RPMI8226 (cell line): ENCODE measurements around the gene HNRNPDL.
"Not testable (repeated sequence)": the region's sequence is repeated elsewhere in the genome, so short reads cannot be mapped to it uniquely, and the experiment has no call there.

Experiments
- DNase-seq: peaks from one replicate; pipeline ENCODE4 v3.0.0-alpha.2; 2015

Gene HNRNPDL

DNA sequence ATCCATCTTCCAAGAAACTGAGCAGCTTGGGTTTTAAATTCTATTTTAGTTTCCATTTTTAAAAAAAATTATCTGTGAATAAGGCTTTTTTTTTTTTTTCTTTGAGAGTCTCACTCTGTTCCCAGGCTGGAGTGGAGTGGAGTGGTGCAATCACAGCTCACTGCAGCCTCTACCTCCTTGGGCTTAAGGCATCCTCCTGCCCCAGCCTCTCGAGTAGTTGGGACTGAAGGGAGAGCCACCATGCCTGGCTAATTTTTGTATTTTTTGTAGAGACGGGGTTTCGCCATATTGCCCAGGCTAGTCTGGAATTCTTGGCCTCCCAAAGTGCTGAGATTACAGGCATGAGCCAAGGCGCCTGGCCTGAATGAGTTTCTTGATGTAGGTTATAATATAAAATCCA, 1.6 kb upstream of the HNRNPDL start:
- no peak for DNase-seq

DNA sequence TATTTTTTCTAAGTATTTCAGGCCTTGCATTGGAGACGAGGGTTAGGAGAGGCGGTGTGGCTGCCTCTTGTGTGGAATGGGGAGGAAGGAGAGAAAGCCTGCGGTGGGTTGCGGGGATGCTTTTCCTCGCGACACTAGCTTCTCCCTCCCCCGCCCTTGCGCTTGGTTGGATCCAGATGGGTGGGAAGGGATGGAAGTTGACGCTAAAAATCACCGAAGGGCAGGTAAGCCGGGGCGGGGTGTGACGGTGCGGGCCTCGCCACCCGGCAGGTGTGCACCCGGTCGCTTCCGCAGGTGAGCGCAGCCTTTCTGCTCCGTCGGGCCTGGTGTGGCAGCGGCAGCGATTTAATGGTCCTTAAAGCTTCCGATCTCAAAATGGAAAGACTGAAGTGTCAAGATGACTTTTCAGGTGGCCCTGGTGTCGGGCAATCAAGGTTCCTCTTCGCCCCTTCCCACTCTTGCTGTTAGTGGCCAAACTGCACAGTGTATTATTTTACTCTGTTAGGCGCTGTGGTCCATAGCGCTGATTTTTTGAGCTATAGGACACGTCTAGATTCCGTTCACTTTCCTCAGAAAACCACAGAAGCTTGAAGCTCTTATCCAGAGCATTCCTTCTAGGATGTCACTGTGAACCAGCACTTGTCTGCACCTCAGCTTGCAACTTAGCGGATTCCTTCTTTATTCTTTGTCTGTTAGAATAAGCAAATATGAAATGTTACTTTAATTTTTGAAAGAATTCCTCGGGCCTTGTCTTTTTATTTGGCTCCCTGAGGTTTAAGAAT, 893 bp upstream of the HNRNPDL start:
- peak; percentile 59 for DNase-seq

- no peak for DNase-seq
Observed at GRCh38 chr4:82429728-82430192, 502 bp downstream of the HNRNPDL start.

DNA sequence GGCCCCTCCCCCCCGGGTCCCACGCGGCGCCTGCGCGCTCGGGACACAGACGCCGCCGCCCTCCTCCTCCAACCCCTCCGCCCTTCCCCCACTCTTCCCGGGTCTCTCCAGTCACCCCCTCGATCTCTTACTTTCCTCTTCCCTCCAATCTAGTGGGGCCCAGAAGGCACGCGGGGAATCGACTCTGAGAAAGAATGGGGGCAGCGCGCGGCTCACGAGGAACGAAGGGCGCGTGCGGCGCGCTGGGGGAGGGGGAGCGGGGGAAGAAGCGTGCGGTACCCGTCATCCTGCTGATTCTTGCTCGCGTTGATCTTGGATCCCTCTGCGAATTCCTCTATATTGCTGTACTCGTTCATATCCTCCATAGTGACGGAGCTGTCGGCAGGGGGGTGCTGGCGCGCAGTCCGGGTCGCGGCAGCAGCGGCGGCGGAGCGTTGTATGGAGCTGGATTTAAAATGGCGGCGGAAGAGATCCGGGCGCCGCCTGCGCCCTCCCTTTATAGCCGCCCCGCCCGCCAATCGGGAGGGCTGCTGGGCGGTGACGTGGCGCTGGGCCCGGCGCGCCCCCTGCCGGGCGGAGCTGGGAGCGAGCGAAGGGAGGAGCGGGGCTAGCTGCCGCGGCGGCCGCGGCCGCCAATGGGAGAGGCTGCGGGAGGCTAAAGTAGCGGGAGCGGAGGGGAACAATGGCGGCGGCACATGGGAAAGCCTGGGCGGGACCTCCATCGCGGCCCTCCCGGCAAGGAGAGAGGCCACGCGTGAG, 1.1 kb downstream of the HNRNPDL start:
- peak; percentile 91 for DNase-seq

DNA sequence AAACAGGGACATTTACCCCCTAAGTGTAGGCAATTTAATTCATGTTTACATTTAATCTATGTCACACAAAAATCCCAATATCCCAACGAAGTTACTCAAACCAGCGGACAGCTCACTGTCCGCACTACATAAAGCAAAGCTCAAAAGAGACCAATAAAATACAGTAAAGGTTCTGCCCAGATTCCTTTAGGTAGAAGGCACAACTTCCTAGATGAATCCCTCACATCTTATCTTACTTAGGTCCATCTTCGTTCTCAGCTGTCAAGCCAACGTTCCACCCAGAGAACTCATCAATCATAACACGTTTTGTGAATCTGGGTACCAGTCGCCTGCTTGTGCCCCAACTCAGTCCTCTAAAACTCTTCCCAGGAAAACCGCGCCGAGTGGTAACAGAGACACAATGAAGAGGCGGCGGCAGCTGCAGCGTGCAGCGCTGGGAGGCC, 1.7 kb downstream of the HNRNPDL start:
- DNase-seq, result no peak

DNA sequence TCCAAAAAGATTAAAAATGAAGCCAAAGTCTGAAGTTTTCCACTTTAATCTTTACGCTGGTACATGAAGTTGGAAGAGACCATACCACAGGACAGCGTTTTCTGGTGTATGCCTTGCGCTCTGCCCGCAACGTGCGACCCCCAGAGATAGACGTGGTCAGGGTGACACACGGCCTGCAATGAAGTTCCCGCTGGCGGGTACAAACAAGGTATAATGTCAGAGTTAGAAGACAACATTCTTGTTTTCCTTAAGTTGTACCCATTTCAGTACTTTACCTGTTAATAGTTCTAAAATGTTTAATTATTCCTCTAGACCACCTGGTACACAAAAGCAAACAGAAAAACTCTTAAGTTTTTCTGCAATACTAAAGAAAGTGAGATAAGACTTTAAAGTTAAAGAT, 4.8 kb downstream of the HNRNPDL start:
- no peak for DNase-seq

DNA sequence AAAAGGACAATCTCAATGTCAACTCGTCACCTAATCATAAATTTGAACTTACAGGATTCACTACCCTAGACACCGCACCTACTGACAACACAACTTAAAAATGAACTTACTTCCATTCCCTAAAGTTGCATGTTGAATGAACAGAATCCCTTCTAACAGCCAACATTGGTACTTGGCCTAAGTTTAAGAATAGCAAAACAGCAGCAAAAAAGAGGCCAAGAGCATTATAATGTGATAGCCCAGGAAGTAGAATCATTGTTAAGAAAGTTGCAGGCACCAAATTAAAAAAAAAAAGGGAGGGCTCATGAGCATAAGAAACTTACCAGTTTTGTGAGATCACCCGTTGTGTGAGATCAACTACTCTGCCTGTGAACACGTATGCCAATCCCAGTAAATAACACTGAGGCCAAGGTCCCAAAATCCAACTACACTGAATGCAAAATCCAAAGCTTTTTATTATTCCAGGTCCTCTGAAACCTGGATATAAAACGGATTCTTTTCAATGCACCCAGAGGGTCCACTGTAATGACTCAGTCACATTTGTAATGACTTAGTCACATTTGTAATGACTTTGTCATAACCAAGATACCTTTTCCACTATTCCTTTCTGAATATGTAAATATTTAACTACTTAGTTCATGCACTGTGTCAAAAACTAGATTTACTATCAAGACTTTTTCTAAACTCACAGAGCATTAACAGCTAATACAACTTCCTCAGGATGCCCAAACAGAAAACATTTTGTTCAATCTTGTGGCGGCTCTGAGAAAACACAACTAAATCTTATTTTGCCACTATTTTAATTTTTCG, 6.8 kb downstream of the HNRNPDL start:
- no peak for DNase-seq

- DNase-seq, result no peak
Observed at GRCh38 chr4:82422616-82423015, 7.6 kb downstream of the HNRNPDL start.

GRCh38 chr4:82421796-82422560, 8.3 kb downstream of the HNRNPDL start:
- no peak for DNase-seq

GRCh38 chr4:82419451-82419850, 10.8 kb downstream of the HNRNPDL start:
- DNase-seq, result no peak

DNA sequence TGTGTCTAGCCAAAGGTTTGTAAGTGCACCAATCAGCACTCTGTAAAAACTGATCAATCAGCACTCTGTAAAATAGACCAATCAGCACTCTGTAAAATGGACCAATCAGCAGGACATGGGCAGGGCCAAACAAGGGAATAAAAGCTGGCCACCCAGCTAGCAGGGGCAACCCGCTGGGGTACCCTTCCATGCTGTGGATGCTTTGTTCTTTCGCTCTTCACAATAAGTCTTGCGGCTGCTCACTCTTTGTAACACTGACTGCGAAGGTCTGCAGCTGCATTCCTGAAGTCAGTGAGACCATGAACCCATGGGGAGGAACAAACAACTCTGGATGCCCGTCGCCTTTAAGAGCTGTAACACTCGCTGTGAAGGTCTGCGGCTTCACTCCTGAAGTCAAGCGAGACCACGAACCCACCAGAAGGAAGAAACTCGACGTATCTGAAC, 14.3 kb downstream of the HNRNPDL start:
- no peak for DNase-seq

GRCh38 chr4:82415061-82415460, 15.2 kb downstream of the HNRNPDL start:
- DNase-seq, result not testable (repeated sequence)

- DNase-seq, result no peak
Observed at GRCh38 chr4:82403725-82404124, 26.5 kb downstream of the HNRNPDL start.

GRCh38 chr4:82402196-82402775, 28.0 kb downstream of the HNRNPDL start:
- no peak for DNase-seq

- DNase-seq, result no peak
Observed at GRCh38 chr4:82401600-82401999, 28.7 kb downstream of the HNRNPDL start.

DNA sequence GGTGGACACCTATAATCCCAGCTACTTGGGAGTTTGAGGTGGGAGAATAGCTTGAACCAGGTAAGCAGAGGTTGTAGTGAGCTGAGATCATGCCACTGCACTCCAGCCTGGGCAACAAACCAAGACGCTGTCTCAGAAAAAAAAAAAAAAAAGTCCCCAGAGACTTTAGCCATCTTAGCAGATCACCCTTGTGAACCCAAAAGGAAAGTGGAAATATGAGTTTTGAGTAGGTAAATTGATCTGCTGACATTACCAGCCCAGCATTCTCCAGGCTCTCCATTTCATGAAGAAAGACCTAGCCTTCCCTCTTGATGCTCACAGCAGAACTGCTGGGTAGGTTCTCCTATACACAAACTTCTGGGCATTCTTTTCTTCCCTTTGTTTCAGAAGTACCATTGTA, 32.0 kb downstream of the HNRNPDL start:
- no peak for DNase-seq

- no peak for DNase-seq
Observed at GRCh38 chr4:82397527-82397926, 32.7 kb downstream of the HNRNPDL start.

- DNase-seq, result no peak
Observed at GRCh38 chr4:82394896-82395295, 35.4 kb downstream of the HNRNPDL start.

DNA sequence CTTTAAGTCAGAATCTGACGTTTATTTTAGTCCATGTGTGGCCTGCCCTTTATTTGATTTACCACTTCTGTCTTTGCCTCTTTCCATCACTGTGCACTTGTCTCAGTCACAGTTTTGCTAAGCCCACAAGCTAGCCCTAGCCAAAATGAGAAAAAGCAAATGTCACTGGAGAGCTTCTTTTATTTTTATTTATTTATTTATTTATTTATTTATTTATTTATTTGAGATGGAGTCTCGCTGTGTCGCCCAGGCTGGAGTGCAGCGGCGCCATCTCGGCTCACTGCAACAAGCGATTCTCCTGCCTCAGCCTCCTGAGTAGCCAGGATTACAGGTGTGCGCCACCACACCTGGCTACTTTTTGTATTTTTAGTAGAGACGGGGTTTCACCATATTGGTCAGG, 40.2 kb downstream of the HNRNPDL start:
- not testable (repeated sequence) for DNase-seq

GRCh38 chr4:82388405-82388804, 41.9 kb downstream of the HNRNPDL start:
- no peak for DNase-seq

DNA sequence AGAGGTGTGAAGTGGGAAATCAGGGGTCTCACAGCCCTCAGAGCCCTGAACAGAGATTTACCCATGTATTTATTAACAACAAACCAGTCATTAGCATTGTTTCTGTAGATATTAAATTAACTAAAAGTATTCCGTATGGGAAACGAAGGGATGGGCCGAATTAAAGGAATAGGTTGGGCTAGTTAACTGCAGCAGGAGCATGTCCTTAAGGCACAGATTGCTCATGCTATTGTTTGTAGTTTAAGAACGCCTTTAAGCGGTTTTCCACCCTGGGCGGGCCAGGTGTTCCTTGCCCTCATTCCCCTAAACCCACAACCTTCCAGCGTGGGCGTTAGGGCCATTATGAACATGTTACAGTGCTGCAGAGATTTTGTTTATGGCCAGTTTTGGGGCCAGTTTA, 44.0 kb downstream of the HNRNPDL start:
- not testable (repeated sequence) for DNase-seq

- no peak for DNase-seq
Observed at GRCh38 chr4:82382751-82383150, 47.5 kb downstream of the HNRNPDL start.
